GM12864 (cell line): Measurements from ENCODE around the gene ADPGK.

Experiments
- DNase-seq: peaks from one replicate; pipeline ENCODE4 v3.0.0-alpha.2; 2011; ENCODE audit warnings: low read depth
- H3K4me3 ChIP-seq: 2 replicates; pipeline ENCODE4 v1.5.1; 2011; ENCODE audit warnings: mild to moderate bottlenecking, low read depth, low read length, control low read depth
- CTCF ChIP-seq: IDR thresholded peaks from 2 replicates; pipeline ENCODE4 v1.5.1; 2011; ENCODE audit warnings: low read depth, mild to moderate bottlenecking, moderate library complexity, low read length, control low read depth, inconsistent platforms; ENCODE audit errors: missing control alignments

ADPGK gene

GRCh38 chr15:72770673-72771328 lies 12.8 kb downstream of the ADPGK start:
- no peak overlapping the region for H3K4me3 ChIP-seq
- no peak for DNase-seq
- peak; percentile 8 for TF ChIP-seq CTCF

GRCh38 chr15:72766780-72767179 lies 16.8 kb downstream of the ADPGK start:
- DNase-seq: no peak
- TF ChIP-seq CTCF: no peak
- H3K4me3 ChIP-seq: no peak overlapping the region

GRCh38 chr15:72766025-72766424 lies 17.5 kb downstream of the ADPGK start:
- no peak for TF ChIP-seq CTCF
- DNase-seq: no peak
- H3K4me3 ChIP-seq: no peak overlapping the region

GRCh38 chr15:72764656-72765055 lies 18.9 kb downstream of the ADPGK start:
- no peak overlapping the region for H3K4me3 ChIP-seq
- no peak for TF ChIP-seq CTCF
- DNase-seq: no peak

GRCh38 chr15:72760590-72761260 lies 22.8 kb downstream of the ADPGK start:
- H3K4me3 ChIP-seq: no peak overlapping the region
- DNase-seq: no peak
- TF ChIP-seq CTCF: no peak

GRCh38 chr15:72758182-72758581 lies 25.4 kb downstream of the ADPGK start:
- no peak for DNase-seq
- no peak for TF ChIP-seq CTCF
- H3K4me3 ChIP-seq: no peak overlapping the region

GRCh38 chr15:72754096-72754495 lies 29.5 kb downstream of the ADPGK start:
- no peak for DNase-seq
- no peak for TF ChIP-seq CTCF
- H3K4me3 ChIP-seq: no peak overlapping the region
